D341Med (cell line): ENCODE results near the gene PHF20.
"Not testable (repeated sequence)": the region's sequence is repeated elsewhere in the genome, so short reads cannot be mapped to it uniquely, and the experiment has no call there.

Experiments
- DNase-seq: peaks from one replicate; pipeline ENCODE4 v3.0.0; 2012; ENCODE audit warnings: low spot score

Gene PHF20

DNA sequence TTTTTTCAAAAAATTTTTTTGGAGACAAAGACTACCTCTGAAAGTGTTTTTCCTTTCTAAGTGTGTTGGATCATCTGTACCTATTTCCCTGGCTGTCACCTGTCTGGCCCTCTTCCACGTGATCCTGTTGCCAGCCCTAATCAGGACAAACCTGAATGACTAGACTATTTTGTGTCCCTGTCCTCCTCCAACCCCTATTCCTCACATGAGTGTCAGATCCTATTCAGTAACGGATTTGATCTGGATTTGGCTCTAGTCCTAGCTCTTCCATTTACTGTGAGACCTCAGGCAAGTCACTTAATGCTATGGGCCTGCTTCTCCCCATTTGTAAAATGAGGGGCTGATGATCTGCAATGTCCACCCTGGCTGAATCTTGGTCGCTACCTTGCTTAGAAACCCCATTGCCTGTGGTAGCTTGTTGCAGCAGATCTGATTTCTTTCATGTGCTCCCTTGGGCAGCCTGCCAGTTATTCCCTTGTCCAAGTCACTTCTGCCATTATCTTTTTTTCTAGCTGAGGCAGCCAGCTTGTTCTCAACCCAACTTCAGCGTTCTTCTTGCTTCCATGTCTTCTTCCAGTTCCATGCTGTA lies 4.8 kb downstream of the PHF20 start:
- no peak for DNase-seq

DNA sequence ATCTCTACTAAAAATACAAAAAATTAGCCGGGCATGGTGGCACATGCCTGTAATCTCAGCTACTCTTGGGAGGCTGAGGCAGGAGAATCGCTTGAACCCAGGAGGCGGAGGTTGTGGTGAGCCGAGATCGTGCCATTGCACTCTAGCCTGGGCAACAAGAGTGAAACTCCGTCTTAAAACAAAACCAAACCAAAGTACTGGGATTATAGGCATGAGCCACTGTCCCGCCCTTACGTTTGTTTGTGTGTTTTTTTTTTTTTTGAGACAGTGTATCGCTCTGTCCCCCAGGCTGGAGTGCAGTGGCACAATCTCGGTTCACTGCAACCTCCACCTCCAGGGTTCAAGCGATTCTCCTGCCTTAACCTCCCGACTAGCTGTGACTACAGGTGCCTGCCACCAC lies 12.0 kb downstream of the PHF20 start:
- DNase-seq, result not testable (repeated sequence)

DNA sequence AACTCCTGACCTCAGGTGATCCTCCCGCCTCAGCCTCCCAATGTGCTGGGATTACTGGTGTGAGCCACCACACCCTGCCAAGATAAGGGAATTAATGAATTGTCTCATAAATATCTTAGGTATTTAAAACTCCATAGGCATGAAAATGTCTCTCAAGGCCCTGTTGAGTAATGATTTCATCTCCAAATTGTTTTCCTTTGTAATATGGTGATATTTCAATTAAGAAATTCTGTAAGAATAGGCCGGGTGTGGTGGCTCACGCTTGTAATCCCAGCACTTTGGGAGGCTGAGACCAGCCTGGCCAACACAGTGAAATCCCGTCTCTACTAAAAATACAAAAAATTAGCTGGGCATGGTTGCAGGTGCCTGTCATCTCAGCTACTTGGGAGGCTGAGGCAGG lies 13.7 kb downstream of the PHF20 start:
- not testable (repeated sequence) for DNase-seq

DNA sequence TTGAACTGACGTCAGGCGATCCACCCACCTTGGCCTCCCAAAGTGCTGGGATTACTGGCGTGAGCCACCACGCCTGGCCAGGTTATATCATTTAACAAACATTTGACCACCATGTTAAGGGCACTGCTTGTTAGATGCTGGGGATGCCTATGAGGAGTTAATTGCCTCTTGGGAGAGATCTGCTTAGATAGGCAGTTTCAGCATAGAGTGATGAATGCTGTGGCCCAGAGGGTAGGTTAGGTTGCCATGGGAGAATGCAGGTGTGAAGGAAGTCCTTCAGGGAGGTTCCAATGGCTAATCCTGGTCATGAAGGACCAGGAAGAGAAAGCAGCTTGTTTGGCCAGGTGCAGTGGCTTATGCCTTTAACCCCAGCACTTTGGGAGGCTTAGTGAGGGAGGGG lies 17.0 kb downstream of the PHF20 start:
- DNase-seq, result no peak

DNA sequence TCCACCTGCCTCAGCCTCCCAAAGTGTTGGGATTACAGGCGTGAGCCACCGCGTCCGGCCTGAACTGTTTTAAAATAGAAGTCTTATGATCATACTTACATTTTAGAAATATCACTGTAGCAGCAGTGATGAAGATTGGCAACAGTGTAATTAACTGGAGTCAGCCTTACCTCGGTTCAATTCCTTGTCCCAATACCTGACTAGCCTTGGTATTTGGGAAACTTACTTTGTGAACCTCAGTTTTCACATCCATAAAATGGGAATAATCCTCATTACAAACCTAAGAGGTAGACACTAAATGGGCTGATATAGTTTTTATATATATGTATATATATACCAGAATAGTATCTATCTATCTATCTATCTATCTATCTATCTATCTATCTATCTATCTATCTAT lies 19.3 kb downstream of the PHF20 start:
- DNase-seq, result no peak

DNA sequence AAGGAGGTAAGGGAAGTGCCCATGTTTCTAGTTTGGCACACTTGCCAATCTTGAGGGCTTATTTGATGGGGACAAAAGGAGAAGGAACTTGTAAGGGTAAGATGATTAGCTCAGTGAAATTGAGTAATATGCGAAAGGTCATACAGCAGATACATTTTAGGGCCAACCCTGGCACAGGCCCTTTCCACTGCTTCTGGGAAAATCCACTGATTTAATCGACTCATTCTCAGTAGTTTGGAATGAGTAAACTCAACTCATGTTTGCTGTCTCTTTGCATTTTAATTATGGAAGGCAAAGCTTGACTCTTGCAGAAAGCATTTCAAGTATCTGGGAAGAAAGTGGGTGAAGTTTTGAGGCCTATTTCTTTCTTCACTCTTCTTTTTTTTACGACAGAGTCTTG lies 20.0 kb downstream of the PHF20 start:
- no peak for DNase-seq

DNA sequence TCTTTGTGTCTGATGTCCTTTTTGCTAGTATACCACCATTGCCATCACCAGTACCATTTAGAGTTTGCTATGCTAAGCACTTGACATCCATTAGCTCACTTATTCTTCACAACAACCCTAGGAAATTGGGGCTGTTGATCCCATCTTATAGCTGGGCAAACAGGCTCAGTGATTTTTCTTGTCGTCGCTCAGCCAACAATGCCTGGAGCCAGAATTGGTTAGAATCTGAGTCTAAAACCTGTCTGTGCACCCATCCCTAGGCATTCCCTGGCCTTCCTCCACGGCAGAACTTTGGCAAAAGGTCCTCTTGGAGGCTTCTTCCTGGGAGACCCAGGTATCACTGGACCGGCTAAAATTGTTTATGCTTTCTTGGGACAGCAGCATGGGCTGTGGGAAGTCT lies 20.9 kb downstream of the PHF20 start:
- DNase-seq, result no peak

DNA sequence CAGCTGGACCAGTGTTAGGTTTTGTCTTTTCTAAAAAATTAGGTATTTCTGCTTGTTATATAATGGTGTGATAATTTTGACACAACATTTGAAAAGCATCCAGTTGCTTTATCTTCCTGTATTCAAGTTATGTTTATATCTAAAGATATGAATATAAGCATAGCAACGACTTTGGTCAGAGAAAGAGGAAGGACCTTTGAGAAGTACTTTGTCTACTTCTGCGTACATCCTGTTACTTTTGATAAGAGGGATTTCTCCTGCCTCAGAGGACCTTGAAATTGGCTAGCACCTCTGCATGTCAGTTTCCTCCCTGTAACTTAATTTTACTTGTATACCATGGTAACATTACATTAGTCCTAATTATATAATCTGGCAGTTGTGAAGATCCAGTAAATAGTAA lies 24.8 kb downstream of the PHF20 start:
- no peak for DNase-seq

DNA sequence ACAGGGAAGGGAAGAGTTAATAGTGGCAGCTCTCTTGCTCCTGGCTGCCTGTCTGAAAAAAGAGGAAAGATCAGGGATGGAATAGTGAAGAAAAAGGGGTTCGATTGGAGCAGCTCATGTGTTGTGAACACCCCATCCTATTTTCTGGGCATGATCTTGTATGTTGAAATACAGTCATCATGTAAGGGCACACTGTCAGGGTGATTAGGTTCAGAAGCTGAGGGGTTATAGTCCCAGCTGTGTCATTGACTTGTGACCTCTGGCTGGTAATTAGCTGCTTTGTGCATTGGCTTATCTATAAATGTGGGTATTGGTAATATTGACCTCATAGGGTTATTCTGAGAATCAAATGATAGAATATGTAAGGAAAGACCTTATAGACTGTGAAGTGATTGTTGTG lies 30.1 kb downstream of the PHF20 start:
- no peak for DNase-seq

DNA sequence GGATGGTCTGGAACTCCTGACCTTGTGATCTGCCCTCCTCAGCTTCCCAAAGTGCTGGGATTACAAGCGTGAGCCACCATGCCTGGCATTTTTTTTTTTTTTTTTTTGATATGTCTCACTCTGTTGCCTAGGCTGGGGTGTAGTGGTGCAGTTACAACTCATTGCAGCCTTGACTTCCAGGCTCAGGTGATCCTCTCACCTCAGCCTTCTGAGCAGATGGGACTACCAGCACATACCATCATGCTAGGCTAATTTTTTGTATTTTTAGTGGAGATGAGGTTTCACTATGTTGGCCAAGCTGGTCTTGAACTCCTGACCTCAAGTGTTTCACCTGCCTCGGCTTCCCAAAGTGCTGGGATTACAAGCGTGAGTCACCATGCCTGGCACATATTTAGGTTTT lies 34.3 kb downstream of the PHF20 start:
- no peak for DNase-seq

DNA sequence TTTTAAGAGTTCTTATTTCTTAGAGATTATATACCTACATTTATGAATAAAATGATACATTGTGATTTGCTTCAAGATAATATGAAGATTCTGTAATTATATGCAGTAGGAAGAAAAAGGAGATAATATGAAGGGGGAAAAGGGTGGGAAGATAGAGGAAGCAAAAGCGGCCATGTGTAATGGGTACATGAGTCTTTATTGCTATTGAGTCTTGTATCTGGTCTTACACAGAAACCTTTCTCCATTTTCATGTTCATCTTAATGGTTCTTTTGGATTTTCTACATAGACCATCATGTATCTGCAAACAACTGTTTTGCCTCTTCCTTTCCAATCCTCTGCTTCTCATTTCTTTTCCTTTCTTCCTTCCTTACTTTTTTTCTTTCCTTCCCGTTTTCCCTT lies 36.1 kb downstream of the PHF20 start:
- DNase-seq, result no peak

DNA sequence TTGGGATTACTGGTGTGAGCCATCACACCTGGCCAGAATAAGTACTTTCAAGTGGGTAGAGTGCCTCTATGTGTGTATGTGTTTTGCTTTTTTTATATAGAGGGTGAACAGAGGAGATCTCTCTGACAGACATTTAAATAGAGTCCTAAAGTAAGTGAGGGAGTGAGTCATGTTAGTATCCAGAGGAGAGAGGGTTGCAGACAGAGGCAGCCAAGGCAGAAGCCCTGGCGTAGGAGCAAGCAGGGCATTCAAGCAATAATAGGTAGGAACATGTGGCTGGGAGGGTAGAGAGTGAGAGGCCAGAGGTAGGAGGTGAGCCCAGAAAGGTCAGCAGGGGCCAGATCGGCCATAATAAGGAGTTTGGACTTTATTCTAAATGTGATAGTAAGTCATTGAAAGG lies 48.9 kb downstream of the PHF20 start:
- no peak for DNase-seq

DNA sequence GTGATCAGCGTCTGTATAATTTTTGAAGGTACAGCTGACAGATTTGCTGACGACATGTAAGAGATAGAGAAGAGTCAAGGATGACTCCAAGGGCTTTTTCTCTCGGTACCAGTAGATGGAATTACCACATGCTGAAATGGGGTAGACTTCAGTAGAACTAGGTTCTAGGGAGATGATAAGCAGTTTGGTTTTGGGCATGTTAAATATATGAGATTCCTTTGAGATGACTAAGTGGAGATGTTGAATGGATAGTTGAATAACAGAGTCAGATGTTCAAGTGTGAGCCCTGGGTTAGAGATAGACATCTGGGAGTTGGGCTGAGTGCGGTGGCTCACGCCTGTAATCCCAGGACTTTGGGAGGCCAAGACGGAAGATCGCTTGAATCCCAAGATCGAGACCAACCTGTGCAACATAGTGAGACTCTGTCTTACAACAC lies 50.0 kb downstream of the PHF20 start:
- no peak for DNase-seq

DNA sequence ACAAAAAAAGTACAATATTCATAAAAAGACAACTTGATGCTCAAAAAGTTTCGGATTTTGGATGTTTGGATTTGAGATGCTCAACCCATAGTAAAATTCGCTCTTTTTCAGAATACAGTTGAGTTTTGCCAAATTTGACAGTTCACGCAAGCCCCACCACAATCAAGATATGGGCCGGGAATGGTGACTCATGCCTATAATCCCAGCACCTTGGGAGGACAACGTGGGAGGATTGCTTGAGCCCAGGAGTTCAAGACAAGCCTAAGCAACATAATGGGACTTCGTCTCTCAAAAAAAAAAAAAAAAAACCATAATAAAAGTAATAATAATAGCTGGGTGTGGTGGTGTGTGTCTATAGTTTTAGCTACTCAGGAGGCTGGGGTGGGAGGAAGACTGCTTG lies 51.3 kb downstream of the PHF20 start:
- DNase-seq, result no peak

DNA sequence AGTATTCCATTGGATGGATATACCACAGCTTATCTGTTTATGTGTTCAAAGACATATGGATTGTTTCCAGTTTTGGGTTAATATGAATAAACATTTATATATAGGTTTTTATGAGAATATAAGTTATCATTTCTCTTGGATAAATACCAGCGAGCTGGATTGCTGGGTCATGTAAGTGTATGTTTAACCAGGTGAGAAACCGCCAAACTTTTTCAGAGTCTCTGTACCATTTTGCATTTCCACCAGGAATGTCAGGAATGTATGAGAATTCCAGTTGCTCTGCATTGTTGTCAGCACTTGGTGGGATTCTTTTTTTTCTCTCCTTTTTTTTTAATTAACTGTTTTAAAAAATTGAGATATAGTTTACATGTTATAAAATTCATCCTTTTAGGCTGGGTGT lies 52.1 kb downstream of the PHF20 start:
- DNase-seq, result no peak

DNA sequence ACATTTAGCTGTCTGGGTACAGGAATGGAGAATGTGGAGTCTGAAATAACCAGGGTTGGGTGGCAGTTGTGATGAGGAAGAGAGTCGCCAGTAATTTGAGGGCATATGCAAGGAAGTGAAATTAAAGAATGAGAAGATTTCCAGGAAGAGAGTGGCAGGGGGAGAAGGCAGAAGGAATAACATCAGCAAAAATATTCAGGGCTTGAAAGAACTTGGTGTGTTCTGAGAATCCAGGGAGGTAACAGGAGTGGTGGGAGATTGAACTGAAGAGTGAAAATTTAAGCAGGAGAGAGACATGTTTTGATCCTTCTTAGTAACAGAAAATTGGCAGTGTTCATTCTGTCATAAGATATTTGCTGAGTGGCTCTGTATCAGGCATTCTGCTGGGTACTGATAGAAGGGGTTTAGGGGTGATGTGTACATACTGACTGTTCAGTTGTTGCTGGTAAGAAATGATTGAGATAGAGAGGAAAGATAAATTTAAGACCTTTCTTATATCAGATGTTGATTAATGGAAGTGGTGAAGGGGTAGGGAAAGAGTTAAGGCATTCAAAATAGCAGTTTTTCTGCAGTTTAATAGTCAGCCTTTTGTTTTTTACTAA lies 54.7 kb downstream of the PHF20 start:
- no peak for DNase-seq

DNA sequence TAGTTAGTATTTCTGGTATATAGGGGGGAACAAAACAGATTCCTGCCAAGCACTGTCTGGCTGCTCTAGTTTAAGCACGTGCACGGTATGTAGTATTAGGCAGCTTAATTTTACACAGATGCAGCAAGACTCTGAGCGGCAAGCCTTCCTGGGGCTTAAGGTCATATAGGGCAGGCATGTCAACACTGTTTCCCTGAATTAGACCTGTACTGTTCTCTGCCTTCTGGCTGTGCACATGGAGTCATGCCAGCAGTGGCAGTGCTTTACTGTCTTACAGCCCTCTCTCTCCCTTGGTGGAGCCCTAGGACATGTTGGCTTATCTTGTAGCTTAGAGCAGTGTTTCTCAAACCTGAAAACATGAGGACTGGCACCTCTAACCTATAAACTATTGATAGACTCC lies 56.6 kb downstream of the PHF20 start:
- peak; percentile 59 for DNase-seq

DNA sequence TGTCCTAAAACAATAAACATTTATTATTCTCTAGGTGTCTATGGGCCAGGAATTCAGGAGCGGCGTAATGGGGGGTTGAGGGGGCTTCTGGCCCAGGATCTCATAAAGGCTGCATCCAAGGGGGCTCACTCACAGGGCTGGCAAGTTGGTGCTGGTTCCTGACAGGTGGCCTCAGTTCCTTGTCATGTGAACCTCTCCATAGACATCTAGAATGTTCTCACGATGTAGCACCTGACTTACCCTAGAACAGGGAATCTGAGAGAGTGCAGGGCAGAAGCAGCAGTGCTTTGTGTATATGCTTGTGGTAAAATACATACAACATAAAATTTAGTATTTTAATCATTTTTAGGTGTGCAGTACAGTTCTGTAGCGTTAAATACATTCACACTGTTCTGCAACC lies 57.1 kb downstream of the PHF20 start:
- no peak for DNase-seq

DNA sequence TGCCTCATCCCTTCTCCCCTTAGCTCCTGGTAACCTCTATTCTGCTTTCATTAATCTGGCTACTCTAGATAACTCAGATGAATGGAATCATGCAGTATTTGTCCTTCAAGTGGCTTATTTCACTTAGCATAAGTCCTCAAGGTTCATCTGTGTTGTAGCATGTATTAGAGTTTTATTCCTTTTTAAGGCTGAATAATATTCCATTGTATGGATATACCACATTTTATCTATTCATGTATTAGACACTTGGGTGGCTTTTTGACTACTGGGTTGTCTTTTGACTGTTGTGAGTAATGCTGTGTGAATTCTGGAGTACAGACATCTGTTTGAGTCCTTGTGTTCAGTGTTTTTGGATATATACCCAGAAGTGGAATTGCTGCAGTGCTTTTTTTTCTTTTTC lies 58.4 kb downstream of the PHF20 start:
- no peak for DNase-seq

DNA sequence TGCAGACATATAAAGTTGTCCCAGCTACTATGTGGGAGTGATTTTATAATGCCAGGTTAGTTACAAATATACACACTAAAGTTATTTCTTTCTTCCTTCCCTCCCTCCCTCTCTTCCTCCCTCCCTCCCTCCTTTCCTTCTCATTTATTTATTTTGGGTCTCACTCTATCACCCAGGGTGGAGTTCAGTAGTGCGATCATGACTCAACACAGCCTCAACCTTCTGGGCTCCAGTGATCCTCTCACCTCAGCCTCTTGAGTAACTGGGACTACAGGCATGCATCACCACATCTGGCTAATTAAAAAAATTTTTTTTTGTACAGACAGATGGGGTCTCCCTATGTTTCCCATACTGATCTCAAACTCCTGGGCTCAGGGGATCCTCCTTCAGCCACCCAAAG lies 59.2 kb downstream of the PHF20 start:
- DNase-seq, result no peak

DNA sequence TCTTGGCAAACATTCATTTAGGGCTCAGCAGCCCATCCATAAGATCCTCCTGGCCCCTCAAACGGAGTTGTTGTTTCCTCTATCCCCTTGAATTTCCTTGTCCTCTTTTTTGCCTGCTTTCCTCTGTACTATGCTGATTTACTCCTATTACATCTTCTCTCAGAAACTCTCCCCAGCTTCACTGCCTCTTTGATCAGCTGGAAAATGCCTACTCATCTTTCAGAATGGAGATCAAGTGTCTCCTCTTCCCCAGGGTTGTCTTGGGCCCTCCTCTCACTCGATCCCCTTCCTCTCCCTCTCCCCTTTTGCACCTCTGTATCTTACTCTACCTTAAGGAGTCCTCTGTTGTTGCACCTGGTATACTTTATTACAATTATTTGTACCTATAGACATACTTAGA lies 60.2 kb downstream of the PHF20 start:
- DNase-seq, result no peak

DNA sequence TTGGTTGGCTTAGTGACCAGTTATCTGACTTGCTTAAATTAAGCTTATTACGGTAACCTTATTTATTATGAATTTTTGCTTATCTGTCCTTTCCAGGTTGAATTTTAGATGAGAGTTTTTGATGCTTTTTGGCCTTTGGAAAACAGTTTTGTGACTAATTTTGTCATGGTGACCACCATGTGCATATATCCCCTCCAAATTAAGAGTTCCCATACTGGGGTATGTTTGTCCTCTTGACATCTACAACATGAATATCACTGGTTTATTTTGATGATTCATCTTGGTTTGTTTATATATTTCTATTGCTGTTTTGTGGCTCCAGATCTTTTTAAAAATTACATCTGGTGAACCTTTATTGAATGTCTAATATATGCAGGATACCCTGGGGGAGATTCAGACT lies 61.4 kb downstream of the PHF20 start:
- DNase-seq, result no peak

DNA sequence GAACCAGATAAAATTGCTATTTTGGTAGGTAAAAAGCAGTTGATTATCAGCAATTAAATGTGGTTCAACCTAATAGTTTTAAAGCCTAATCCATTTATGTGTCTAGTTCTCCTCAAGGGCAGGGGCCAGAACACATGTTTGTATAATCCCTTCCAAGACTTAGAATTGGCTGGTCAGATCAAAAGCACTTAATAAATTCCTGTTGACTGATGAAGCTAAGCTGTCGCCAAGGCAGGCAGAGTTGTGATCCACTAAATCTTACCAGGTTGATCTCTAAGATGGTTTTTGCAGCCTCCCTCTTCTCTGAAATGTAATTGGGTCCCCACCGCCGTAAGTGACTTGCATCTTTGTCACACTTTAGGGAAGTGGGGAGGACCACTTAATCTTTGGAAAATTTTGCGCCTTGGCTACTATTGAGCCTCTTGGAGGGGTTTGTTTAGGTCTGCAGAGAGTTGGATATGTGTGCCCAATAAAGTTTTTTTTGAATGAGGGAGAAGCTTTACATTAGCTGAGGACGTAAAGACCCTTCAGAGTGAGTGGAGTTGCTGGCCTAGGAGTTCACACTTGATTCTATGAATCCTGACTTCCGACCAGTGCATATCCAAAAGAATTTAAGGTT lies 65.9 kb downstream of the PHF20 start:
- DNase-seq, result peak; percentile 70

DNA sequence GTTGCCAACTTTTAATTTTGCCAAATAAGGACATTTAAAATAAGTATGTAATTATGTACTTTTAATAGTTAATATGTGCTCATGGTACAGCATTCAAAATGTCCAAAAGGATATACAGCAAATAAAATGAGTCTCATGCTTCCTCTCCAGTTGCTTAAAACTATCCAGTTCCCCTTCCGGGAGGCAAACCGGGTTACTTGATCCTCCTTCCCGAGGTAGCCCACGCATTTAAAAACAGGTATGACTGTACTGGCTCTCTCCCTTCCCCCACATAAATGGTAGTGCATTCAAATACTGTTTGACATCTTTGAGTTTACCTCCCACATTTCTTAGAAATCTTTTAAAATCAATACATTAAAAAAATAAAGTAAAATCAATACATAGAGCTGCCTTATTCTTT lies 66.4 kb downstream of the PHF20 start:
- no peak for DNase-seq
